ENCODE results near the gene WDR36.
"Not testable (repeated sequence)": the region's sequence is repeated elsewhere in the genome, so short reads cannot be mapped to it uniquely, and the experiment has no call there.

Gene WDR36

GRCh38 chr5:111133436-111133751, 41.2 kb downstream of the WDR36 start:
- no peaks in the 10 kb centered on the region for H3K9me3 ChIP-seq
- DNase-seq: peak; percentile 72

GRCh38 chr5:111134087-111134486, 41.9 kb downstream of the WDR36 start:
- TF ChIP-seq CTCF (IDR thresholded peaks at IDR 0.05; ENCODE audit: low read depth, low read length): no peak
- no peak for DNase-seq
- H3K9me3 ChIP-seq: no peaks in the 10 kb centered on the region

More at GRCh38 chr5:111133436-111133751, 41.2 kb downstream of the WDR36 start:
- Histone ChIP-seq H3K27me3 (no peaks in the 10 kb centered on the region), H3K4me1 (0 out of 2 replicates have a peak, but pooled peaks cover 5% of the 10 kb centered on the region), H3K36me3 (no peaks in the 10 kb centered on the region), H3K4me3 (ENCODE audit: low read depth, low read length) (no peak overlapping the region)
- 0 out of 2 replicates have a peak, but pooled peaks have one; percentile 14 for TF ChIP-seq CTCF (IDR thresholded peaks at IDR 0.05; ENCODE audit: low read depth, low read length)

GRCh38 chr5:111134864-111135263, 42.7 kb downstream of the WDR36 start:
- 0 out of 2 replicates have a peak, but pooled peaks cover 5% of the 10 kb centered on the region for H3K4me1 ChIP-seq
- no peaks in the 10 kb centered on the region for H3K36me3 ChIP-seq
- DNase-seq: no peak
- no peak overlapping the region for H3K4me3 ChIP-seq (ENCODE audit: low read depth, low read length)
- TF ChIP-seq CTCF (IDR thresholded peaks at IDR 0.05; ENCODE audit: low read depth, low read length): no peak
- no peaks in the 10 kb centered on the region for H3K9me3 ChIP-seq
- no peaks in the 10 kb centered on the region for H3K27me3 ChIP-seq

More at GRCh38 chr5:111134087-111134486, 41.9 kb downstream of the WDR36 start:
- Histone ChIP-seq H3K27me3 (no peaks in the 10 kb centered on the region), H3K4me3 (ENCODE audit: low read depth, low read length) (no peak overlapping the region), H3K36me3 (no peaks in the 10 kb centered on the region), H3K4me1 (0 out of 2 replicates have a peak, but pooled peaks cover 5% of the 10 kb centered on the region)

- TF ChIP-seq CTCF (IDR thresholded peaks at IDR 0.05; ENCODE audit: low read depth, low read length): no peak
- DNase-seq: no peak
- Histone ChIP-seq H3K27me3 (no peaks in the 10 kb centered on the region), H3K4me3 (ENCODE audit: low read depth, low read length) (no peak overlapping the region), H3K4me1 (0 out of 2 replicates have a peak, but pooled peaks cover 5% of the 10 kb centered on the region), H3K9me3 (no peaks in the 10 kb centered on the region), H3K36me3 (no peaks in the 10 kb centered on the region)
These were observed 43.2 kb downstream of the WDR36 start for GRCh38 chr5:111135363-111135762.

- no peak for DNase-seq
- Histone ChIP-seq H3K4me3 (ENCODE audit: low read depth, low read length) (no peak overlapping the region), H3K27me3 (no peaks in the 10 kb centered on the region), H3K4me1 (0 out of 2 replicates have a peak, but pooled peaks cover 5% of the 10 kb centered on the region), H3K9me3 (no peaks in the 10 kb centered on the region), H3K36me3 (no peaks in the 10 kb centered on the region)
- no peak for TF ChIP-seq CTCF (IDR thresholded peaks at IDR 0.05; ENCODE audit: low read depth, low read length)
These were observed 43.8 kb downstream of the WDR36 start for GRCh38 chr5:111135946-111136345.

- no peak for TF ChIP-seq CTCF (IDR thresholded peaks at IDR 0.05; ENCODE audit: low read depth, low read length)
- Histone ChIP-seq H3K36me3 (no peaks in the 10 kb centered on the region), H3K4me1 (0 out of 2 replicates have a peak, but pooled peaks cover 2% of the 10 kb centered on the region), H3K4me3 (ENCODE audit: low read depth, low read length) (no peak overlapping the region), H3K9me3 (no peaks in the 10 kb centered on the region), H3K27me3 (no peaks in the 10 kb centered on the region)
- DNase-seq: no peak
These were observed 45.9 kb downstream of the WDR36 start for GRCh38 chr5:111138096-111138495.

- H3K27me3 ChIP-seq; H3K4me1 ChIP-seq; H3K9me3 ChIP-seq; DNase-seq; H3K36me3 ChIP-seq; H3K4me3 ChIP-seq (ENCODE audit: low read depth, low read length): not testable (repeated sequence)
These were observed 49.3 kb downstream of the WDR36 start for GRCh38 chr5:111141471-111141870.

Data from BE2C (cell line).